GM21717 (cell line): ENCODE measurements around the gene RPRD1B.

Experiments used
- ATAC-seq: cut with Tn5 transposase; IDR thresholded peaks from one replicate; pipeline ENCODE4 v1.9.1; 2021; ENCODE audit warnings: mild to moderate bottlenecking, moderate library complexity; ENCODE audit not compliant: unreplicated experiment

Gene RPRD1B

GRCh38 chr20:38133680-38134426 lies 100.3 kb downstream of the RPRD1B start:
- no peak for ATAC-seq

GRCh38 chr20:38134427-38135270 lies 101.1 kb downstream of the RPRD1B start:
- no peak for ATAC-seq

DNA sequence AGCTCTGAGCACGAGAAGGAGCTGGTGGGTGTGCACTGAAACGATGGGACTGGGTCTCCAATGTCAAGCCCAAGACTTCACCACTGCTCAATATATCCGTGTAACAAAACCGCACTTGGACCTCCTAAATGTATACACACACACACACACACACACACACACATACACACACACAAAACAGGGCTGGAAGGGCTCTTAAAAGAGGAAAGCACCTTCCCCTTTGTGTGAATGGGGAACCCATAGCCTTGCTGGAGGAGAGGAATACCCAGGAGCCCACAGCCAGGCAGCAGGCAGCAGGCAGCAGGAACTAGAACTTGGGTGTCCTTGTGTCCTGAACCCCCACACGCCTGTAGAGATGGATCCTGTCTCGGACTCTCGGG lies 101.7 kb downstream of the RPRD1B start:
- ATAC-seq = no peak

DNA sequence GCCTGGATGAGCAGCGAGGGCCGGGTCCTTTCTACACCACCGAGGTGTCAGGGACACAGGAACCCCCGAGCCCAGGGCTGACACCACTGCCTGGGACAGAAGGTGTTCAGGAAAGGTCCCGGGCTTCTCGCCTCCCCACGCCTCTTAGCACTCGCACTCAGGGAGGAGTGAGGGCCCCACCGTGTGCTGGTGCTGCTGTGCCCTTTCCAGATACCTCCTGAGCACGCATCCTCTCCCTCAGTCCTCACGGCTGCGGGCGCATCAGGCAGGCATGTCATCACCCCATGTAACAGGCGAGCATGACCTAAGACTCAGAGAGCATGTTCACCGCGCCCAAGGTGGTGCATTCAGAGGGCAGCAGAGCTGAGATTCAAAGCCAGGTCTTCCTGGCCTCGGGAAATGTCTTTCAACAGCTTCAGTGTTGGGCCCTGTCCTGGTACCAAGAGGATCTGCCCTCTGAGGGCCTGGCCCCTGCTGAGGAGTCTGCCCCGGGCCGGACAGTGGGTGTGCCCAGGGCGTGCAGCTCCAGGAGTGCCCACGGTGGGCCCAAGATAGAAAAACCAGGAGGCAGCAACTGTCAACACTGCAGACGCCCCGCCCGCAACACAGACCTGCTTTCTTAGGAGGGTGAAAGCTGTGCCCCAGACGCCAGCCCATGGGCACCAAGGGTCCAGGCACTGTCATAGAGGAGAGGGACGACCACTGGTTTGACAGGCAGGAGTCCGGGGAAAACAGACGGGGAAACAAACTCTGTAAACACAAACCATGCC lies 102.3 kb downstream of the RPRD1B start:
- ATAC-seq = no peak

DNA sequence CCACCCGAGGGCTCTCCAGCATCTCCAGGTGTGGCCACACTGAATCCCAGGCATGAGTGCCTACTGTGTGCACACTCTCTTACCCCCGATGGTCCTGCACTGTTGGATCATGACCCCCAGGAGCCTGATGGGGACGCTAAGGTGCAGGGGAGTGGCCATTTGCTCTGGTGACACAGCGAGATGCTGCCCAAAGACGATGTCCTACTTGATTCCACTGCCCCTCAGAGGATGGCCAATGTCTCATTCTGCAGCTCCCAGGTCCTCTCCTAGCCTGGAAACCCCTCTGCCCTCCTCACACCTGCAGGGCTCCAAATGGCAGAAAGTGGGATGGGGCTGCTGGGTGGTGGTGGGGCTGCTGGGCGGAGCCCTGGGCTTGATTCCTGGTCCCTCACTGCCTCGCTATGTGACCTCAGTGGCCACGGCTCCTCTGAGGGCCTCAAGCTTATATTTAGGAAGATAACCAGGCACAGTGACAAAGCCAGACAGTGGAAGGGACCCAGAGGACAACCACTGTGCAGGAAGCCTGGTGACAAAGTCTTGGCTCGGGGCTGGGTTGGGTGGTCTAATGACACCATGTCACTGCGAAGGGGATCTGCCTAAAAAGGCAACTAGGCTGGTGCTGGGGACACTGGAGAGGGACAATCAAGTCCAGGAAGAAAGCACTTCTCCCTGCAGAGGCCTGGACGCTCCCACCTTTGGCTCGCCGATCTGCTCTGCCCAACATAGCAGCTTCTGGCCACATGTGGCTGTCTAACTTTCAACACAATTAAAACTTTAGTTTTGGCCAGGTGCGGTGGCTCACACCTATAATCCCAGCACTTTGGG lies 103.1 kb downstream of the RPRD1B start:
- ATAC-seq = no peak

- ATAC-seq = no peak
Measured at GRCh38 chr20:38137441-38138037, 104.0 kb downstream of the RPRD1B start.

DNA sequence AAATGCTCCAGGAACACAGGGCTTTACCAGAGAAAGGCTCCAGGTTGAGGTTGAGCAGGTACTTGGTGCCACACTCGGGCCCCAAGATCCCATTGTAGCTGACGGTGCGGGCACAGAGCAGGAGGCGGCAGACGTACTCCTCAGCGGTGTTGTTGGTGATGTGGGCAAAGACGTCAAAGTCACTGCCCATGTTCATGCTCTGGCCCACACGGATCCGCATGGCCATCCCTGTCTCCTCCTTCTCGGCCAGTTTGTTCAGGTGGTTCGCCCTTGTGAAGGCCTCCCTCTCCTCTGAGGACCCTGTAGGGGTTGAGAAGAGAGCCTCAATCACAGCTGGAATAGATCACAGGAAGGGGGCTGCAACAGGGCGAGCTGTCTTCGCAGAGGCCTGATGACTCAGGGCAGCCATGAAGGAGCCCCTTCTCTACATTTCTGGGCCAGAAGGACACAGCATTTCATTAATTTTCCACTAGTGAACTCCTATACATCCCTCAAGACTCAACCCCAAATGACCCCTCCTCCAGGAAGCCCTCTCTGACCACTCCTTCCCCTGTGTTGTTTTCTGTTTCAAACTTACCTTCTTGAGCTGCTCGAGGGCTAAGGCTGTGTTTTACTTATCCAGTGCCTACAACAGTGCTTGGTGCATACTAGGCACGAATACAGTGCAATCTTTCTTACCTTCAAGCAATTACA lies 104.7 kb downstream of the RPRD1B start:
- ATAC-seq = no peak

- no peak for ATAC-seq
Measured at GRCh38 chr20:38139156-38139912, 105.8 kb downstream of the RPRD1B start.

- ATAC-seq = no peak
Measured at GRCh38 chr20:38139977-38140753, 106.6 kb downstream of the RPRD1B start.

GRCh38 chr20:38141204-38141888 lies 107.8 kb downstream of the RPRD1B start:
- ATAC-seq = no peak
